ENCODE data around the gene IER5L.
"Not testable (repeated sequence)": the region's sequence is repeated elsewhere in the genome, so short reads cannot be mapped to it uniquely, and the experiment has no call there.

Gene IER5L

GRCh38 chr9:129193655-129194054 is 15.6 kb upstream of the IER5L start:
- TF ChIP-seq, protein P1, sequence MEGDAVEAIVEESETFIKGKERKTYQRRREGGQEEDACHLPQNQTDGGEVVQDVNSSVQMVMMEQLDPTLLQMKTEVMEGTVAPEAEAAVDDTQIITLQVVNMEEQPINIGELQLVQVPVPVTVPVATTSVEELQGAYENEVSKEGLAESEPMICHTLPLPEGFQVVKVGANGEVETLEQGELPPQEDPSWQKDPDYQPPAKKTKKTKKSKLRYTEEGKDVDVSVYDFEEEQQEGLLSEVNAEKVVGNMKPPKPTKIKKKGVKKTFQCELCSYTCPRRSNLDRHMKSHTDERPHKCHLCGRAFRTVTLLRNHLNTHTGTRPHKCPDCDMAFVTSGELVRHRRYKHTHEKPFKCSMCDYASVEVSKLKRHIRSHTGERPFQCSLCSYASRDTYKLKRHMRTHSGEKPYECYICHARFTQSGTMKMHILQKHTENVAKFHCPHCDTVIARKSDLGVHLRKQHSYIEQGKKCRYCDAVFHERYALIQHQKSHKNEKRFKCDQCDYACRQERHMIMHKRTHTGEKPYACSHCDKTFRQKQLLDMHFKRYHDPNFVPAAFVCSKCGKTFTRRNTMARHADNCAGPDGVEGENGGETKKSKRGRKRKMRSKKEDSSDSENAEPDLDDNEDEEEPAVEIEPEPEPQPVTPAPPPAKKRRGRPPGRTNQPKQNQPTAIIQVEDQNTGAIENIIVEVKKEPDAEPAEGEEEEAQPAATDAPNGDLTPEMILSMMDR (IDR thresholded peaks at IDR 0.05) = no peak
- Histone ChIP-seq H3K9me3 (peaks cover 0 to 9% (median 0%) of the 10 kb centered on the region in 3 donors), H3K36me3 (no peaks in the 10 kb centered on the region), H3K4me1 (peaks cover 0 to 10% (median 9%) of the 10 kb centered on the region in 4 donors), H3K4me3 (no peak overlapping the region), H3K27me3 (no peaks in the 10 kb centered on the region), H3K27ac (no peak overlapping the region)
- intact Hi-C loops (cut with DNase I; ENCODE audit: low total_unique reads) = no loop called here
- DNase-seq = no peak

GRCh38 chr9:129191234-129191633 is 13.2 kb upstream of the IER5L start:
- Histone ChIP-seq H3K27ac (no peak overlapping the region), H3K4me3 (no peak overlapping the region), H3K27me3 (no peaks in the 10 kb centered on the region), H3K36me3 (no peaks in the 10 kb centered on the region), H3K4me1 (no peaks in the 10 kb centered on the region), H3K9me3 (peaks cover 0 to 9% (median 0%) of the 10 kb centered on the region in 3 donors)
- TF ChIP-seq, protein P1 (IDR thresholded peaks at IDR 0.05) = no peak
- intact Hi-C loops (cut with DNase I; ENCODE audit: low total_unique reads) = no loop called here
- DNase-seq = no peak

- H3K9me3 ChIP-seq; H3K4me3 ChIP-seq; H3K36me3 ChIP-seq; H3K27me3 ChIP-seq; H3K4me1 ChIP-seq; intact Hi-C loops (cut with DNase I; ENCODE audit: low total_unique reads); H3K27ac ChIP-seq; DNase-seq: not testable (repeated sequence)
Measured at GRCh38 chr9:129189971-129190370, 11.9 kb upstream of the IER5L start.

GRCh38 chr9:129187042-129187441 is 9.0 kb upstream of the IER5L start:
- Histone ChIP-seq H3K9me3 (peaks cover 0 to 1% (median 0%) of the 10 kb centered on the region in 3 donors), H3K4me3 (no peak overlapping the region), H3K4me1 (no peaks in the 10 kb centered on the region), H3K27ac (no peak overlapping the region), H3K27me3 (no peaks in the 10 kb centered on the region), H3K36me3 (no peaks in the 10 kb centered on the region)
- intact Hi-C loops (cut with DNase I; ENCODE audit: low total_unique reads) = no loop called here
- TF ChIP-seq, protein P1 (IDR thresholded peaks at IDR 0.05) = no peak
- DNase-seq = no peak

DNA sequence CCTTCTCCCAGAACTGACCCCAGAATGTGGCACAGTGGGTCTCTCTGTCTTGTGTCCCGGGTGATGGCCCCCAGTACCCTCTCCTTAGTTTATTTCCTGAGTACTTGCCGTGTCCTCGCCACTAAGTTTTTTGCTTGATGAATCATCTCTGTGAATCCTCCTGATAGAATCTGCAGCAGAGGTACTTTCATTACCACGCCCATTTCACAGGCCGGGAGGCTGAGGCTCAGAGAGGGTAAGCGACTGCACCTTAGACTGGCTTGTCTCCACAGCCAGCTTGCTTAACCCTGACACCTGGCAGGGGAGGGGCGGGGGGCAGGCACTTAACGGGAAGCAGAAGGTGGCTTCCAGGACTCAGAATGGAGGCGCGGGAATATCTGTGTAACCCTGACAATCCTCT is 7.9 kb upstream of the IER5L start:
- Histone ChIP-seq H3K27ac (no peak overlapping the region), H3K36me3 (no peaks in the 10 kb centered on the region), H3K4me3 (no peak overlapping the region), H3K9me3 (no peaks in the 10 kb centered on the region), H3K27me3 (no peaks in the 10 kb centered on the region), H3K4me1 (no peaks in the 10 kb centered on the region)
- TF ChIP-seq, protein P1 (IDR thresholded peaks at IDR 0.05) = no peak
- intact Hi-C loops (cut with DNase I; ENCODE audit: low total_unique reads) = no loop called here
- no peak for DNase-seq

GRCh38 chr9:129185402-129185801 is 7.3 kb upstream of the IER5L start:
- Histone ChIP-seq H3K9me3 (no peaks in the 10 kb centered on the region), H3K4me3 (no peak overlapping the region), H3K27ac (no peak overlapping the region), H3K27me3 (no peaks in the 10 kb centered on the region), H3K4me1 (no peaks in the 10 kb centered on the region), H3K36me3 (no peaks in the 10 kb centered on the region)
- no peak for DNase-seq
- intact Hi-C loops (cut with DNase I; ENCODE audit: low total_unique reads) = no loop called here
- TF ChIP-seq, protein P1 (IDR thresholded peaks at IDR 0.05) = no peak
